ENCODE data around the gene CASP1. TPM values are rescaled to one million over a fixed set of nuclear protein-coding genes. Genes with fewer than 3 reads are reported as not detected.

Gene CASP1
- total and polyA plus RNA-seq, 4 donors, result 6.9 to 15.2 (median 8.6) TPM

- TF ChIP-seq ZBTB33 (IDR thresholded peaks at IDR 0.05), result no peak
These were observed 1.2 kb downstream of the CASP1 start (continued) for GRCh38 chr11:105033781-105034180.

- Histone ChIP-seq H3K27ac (ENCODE audit: low read depth in 1 of 2, low read length in 2 of 2) (no peak overlapping the region), H3K9ac (ENCODE audit: low read depth in 1 of 2, low read length in 2 of 2) (peak overlapping the region in 1 of 2 donors; percentile 33), H3K27me3 (ENCODE audit: control insufficient read depth in 4 of 4, insufficient read depth in 4 of 4, low read length in 3 of 4) (no peaks in the 10 kb centered on the region), H3K4me1 (ENCODE audit: control insufficient read depth in 4 of 4, insufficient read depth in 4 of 4, low read length in 3 of 4) (peaks cover 0 to 18% (median 9%) of the 10 kb centered on the region in 4 donors), H3K4me3 (ENCODE audit: low read depth in 1 of 3, low read length in 3 of 3) (no peak overlapping the region), H3K36me3 (ENCODE audit: control insufficient read depth in 4 of 4, insufficient read depth in 3 of 4, low read depth in 1 of 4, low read length in 3 of 4) (peaks cover 0 to 26% (median 9%) of the 10 kb centered on the region in 4 donors), H3K9me3 (ENCODE audit: control insufficient read depth in 4 of 4, low read length in 3 of 4) (no peaks in the 10 kb centered on the region)
- no peak for DNase-seq (ENCODE audit: low spot score)
- TF ChIP-seq SP1 (IDR thresholded peaks at IDR 0.05), result no peak
- no peak for TF ChIP-seq ZBTB33 (IDR thresholded peaks at IDR 0.05)
- WGBS, result 82% methylated on average over 3 of the region's 3 CpGs
These were observed 1.6 kb downstream of the CASP1 start for GRCh38 chr11:105033343-105033742.

DNA sequence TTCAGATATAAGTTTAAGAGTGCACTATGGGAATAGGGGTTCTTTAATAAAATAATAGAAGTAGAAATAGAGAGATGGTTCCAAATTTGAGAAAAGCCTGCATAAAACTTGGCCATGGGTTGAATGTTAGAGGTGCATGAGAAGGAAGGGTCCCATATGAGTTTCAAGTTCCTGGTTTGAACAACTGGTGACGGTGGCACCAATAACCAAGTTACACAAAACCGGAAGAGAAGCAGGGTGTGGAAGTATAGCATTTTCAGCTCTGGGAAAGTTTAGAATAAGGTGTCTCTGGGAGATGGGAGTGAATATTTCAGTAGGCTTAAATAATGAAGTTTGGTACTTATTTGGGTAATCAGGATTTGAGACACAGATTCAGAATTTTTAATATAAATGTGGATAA lies 2.4 kb downstream of the CASP1 start:
- Histone ChIP-seq H3K4me1 (ENCODE audit: control insufficient read depth in 4 of 4, insufficient read depth in 4 of 4, low read length in 3 of 4) (peaks cover 0 to 18% (median 9%) of the 10 kb centered on the region in 4 donors), H3K9ac (ENCODE audit: low read depth in 1 of 2, low read length in 2 of 2) (no peak overlapping the region), H3K9me3 (ENCODE audit: control insufficient read depth in 4 of 4, low read length in 3 of 4) (no peaks in the 10 kb centered on the region), H3K27me3 (ENCODE audit: control insufficient read depth in 4 of 4, insufficient read depth in 4 of 4, low read length in 3 of 4) (no peaks in the 10 kb centered on the region), H3K36me3 (ENCODE audit: control insufficient read depth in 4 of 4, insufficient read depth in 3 of 4, low read depth in 1 of 4, low read length in 3 of 4) (peaks cover 0 to 26% (median 9%) of the 10 kb centered on the region in 4 donors), H3K4me3 (ENCODE audit: low read depth in 1 of 3, low read length in 3 of 3) (no peak overlapping the region), H3K27ac (ENCODE audit: low read depth in 1 of 2, low read length in 2 of 2) (no peak overlapping the region)
- TF ChIP-seq JUND (IDR thresholded peaks at IDR 0.05), result no peak
- no peak for TF ChIP-seq ZBTB33 (IDR thresholded peaks at IDR 0.05)
- TF ChIP-seq YY1 (IDR thresholded peaks at IDR 0.05), result no peak
- TF ChIP-seq CTCF (IDR thresholded peaks at IDR 0.05; ENCODE audit: low read depth, low read length, missing input control), result no peak
- TF ChIP-seq FOXA2 (IDR thresholded peaks at IDR 0.05), result no peak
- TF ChIP-seq SP1 (IDR thresholded peaks at IDR 0.05), result no peak
- TF ChIP-seq, protein P1, sequence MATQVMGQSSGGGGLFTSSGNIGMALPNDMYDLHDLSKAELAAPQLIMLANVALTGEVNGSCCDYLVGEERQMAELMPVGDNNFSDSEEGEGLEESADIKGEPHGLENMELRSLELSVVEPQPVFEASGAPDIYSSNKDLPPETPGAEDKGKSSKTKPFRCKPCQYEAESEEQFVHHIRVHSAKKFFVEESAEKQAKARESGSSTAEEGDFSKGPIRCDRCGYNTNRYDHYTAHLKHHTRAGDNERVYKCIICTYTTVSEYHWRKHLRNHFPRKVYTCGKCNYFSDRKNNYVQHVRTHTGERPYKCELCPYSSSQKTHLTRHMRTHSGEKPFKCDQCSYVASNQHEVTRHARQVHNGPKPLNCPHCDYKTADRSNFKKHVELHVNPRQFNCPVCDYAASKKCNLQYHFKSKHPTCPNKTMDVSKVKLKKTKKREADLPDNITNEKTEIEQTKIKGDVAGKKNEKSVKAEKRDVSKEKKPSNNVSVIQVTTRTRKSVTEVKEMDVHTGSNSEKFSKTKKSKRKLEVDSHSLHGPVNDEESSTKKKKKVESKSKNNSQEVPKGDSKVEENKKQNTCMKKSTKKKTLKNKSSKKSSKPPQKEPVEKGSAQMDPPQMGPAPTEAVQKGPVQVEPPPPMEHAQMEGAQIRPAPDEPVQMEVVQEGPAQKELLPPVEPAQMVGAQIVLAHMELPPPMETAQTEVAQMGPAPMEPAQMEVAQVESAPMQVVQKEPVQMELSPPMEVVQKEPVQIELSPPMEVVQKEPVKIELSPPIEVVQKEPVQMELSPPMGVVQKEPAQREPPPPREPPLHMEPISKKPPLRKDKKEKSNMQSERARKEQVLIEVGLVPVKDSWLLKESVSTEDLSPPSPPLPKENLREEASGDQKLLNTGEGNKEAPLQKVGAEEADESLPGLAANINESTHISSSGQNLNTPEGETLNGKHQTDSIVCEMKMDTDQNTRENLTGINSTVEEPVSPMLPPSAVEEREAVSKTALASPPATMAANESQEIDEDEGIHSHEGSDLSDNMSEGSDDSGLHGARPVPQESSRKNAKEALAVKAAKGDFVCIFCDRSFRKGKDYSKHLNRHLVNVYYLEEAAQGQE (IDR thresholded peaks at IDR 0.05), result no peak
- TF ChIP-seq NR2F2 (IDR thresholded peaks at IDR 0.05), result no peak
- no peak for TF ChIP-seq TAF1 (conservative IDR thresholded peaks at IDR 0.05)
- TF ChIP-seq HNF4G (IDR thresholded peaks at IDR 0.05), result no peak
- TF ChIP-seq, protein P2, sequence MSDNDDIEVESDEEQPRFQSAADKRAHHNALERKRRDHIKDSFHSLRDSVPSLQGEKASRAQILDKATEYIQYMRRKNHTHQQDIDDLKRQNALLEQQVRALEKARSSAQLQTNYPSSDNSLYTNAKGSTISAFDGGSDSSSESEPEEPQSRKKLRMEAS (IDR thresholded peaks at IDR 0.05), result no peak
- no peak for TF ChIP-seq RXRA (IDR thresholded peaks at IDR 0.05)
- no peak for TF ChIP-seq GABPA (IDR thresholded peaks at IDR 0.05 in 1 of 2, conservative IDR thresholded peaks at IDR 0.05 in 1 of 2)
- TF ChIP-seq ATF3 (IDR thresholded peaks at IDR 0.05), result no peak
- TF ChIP-seq HNF4A (conservative IDR thresholded peaks at IDR 0.05), result no peak
- no peak for TF ChIP-seq RAD21 (IDR thresholded peaks at IDR 0.05)
- TF ChIP-seq EGR1 (IDR thresholded peaks at IDR 0.05; ENCODE audit: low read depth in 2 of 2), result no peak
- TF ChIP-seq FOXA1 (IDR thresholded peaks at IDR 0.05), result no peak
- no peak for DNase-seq (ENCODE audit: low spot score)
- WGBS, result 86% methylated on average over 2 of the region's 2 CpGs
